Thymus (tissue), 11 donors: ENCODE measurements around the gene MYOM1. TPM values are rescaled to one million over a fixed set of nuclear protein-coding genes. Genes with fewer than 3 reads are reported as not detected.

Source experiments
- DNase-seq, 9 donors: peaks; one replicate each; pipeline ENCODE4 v3.0.0-alpha.2; 2013; ENCODE audit warnings: low spot score in 9 of 9, low read depth in 6 of 9, missing footprints in 1 of 9
- H3K27ac ChIP-seq, 2 donors: one replicate each; pipeline ENCODE4 v1.5.1; 2013; ENCODE audit warnings: control low read depth in 1 of 2, low read depth in 1 of 2, low read length in 1 of 2, mild to moderate bottlenecking in 1 of 2, moderate library complexity in 1 of 2
- H3K27me3 ChIP-seq, 2 donors: one replicate each; pipeline ENCODE4 v1.5.1; 2013; ENCODE audit warnings: low read length in 1 of 2; ENCODE audit not compliant: control insufficient read depth in 2 of 2, insufficient read depth in 1 of 2
- H3K36me3 ChIP-seq, 2 donors: one replicate each; pipeline ENCODE4 v1.5.1; 2013; ENCODE audit warnings: low read length in 1 of 2, mild to moderate bottlenecking in 1 of 2, moderate library complexity in 1 of 2; ENCODE audit not compliant: control insufficient read depth in 2 of 2, insufficient read depth in 2 of 2
- H3K4me1 ChIP-seq, 2 donors: one replicate each; pipeline ENCODE4 v1.5.1; 2013; ENCODE audit warnings: low read length in 2 of 2; ENCODE audit not compliant: control insufficient read depth in 2 of 2, insufficient read depth in 2 of 2
- H3K4me3 ChIP-seq, 2 donors: one replicate each; pipeline ENCODE4 v1.5.1; 2013; ENCODE audit warnings: low read length in 2 of 2, control low read depth in 1 of 2, mild to moderate bottlenecking in 1 of 2
- H3K9me3 ChIP-seq, 2 donors: one replicate each; pipeline ENCODE4 v1.5.1; 2013; ENCODE audit warnings: low read length in 1 of 2, mild to moderate bottlenecking in 1 of 2; ENCODE audit not compliant: control insufficient read depth in 2 of 2, insufficient read depth in 1 of 2
- WGBS: extraction: QIAGEN DNeasy Blood & Tissue Kit; methylation state at CpG from one replicate; pipeline ENCODE4 v1.1.7; 2013; 5-methylcytosine and 5-hydroxymethylcytosine counted together
- polyA plus RNA-seq: library from polyadenylated mRNA; stranded (reverse); fragments of 200-250 nt; gene quantifications from one replicate; pipeline ENCODE4 v1.2.3, GENCODE V29; 2013
- total RNA-seq: library from RNA; stranded (reverse); fragments of 120-200 nt; gene quantifications from one replicate; pipeline ENCODE4 v1.2.4, GENCODE V29; 2013
- donor health status: healthy.

The MYOM1 gene
- total and polyA plus RNA-seq, 2 donors: 1.1 to 3.3 TPM

DNA sequence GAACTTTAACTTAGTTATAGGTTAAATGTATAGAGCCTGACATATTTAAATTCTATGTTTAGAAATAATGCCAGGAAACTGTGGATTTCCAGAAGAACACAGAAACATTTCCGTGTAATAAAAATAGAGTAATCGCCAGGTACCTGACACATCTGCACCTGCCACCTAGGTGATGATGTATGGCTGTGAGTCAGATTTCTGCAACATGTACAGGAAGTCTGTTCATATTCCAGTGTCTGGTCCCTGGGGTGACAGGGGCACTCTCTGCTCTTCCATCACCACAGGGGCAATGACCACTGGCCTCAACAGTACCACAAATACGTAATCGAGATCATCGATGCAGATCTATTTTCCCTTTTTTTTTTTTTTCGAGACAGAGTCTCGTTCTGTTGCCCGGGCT is 105.7 kb downstream of the MYOM1 start:
- no peak overlapping the region for H3K4me3 ChIP-seq
- DNase-seq: no peak
- H3K27ac ChIP-seq: no peak overlapping the region
- H3K9me3 ChIP-seq: no peaks in the 10 kb centered on the region
- no peaks in the 10 kb centered on the region for H3K4me1 ChIP-seq
- no peaks in the 10 kb centered on the region for H3K27me3 ChIP-seq
- H3K36me3 ChIP-seq: no peaks in the 10 kb centered on the region
- 83% methylated on average over 8 of the region's 8 CpGs for WGBS

DNA sequence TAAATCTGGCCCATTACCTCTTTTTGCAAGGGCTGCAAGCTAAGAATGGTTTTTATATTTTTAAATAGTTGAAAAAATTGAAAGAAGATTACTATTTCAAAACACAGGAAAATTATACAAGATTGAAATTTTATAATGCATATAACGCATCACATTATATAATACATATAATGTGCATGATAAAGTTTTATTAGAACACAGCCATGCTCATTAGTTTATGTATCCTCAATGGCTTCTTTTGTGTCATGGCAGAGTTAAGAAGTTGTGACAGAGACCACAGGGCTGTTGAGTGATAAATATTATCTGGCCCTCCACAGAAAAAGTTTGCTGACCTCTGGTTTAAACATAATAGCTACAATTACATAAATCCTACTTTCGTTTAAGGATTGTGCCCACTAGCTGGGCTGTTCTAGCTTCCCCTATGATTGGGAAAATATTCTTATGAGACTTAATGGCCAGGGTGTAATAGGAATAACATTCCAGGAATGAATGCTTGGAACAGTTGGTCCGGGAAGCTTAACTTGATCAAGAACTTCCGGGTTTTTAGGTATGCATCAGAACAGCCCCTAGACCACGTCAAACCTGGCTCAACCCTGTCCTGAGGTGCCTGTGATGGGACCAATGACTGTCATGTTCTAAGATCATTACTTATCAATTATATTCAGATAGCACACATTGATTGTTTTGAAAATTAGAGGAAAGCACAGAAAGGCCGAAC is 108.1 kb downstream of the MYOM1 start:
- no peaks in the 10 kb centered on the region for H3K36me3 ChIP-seq
- no peaks in the 10 kb centered on the region for H3K9me3 ChIP-seq
- H3K4me1 ChIP-seq: no peaks in the 10 kb centered on the region
- H3K27ac ChIP-seq: no peak overlapping the region
- H3K4me3 ChIP-seq: no peak overlapping the region
- WGBS: 81% methylated on average over 6 of the region's 6 CpGs
- no peak for DNase-seq
- no peaks in the 10 kb centered on the region for H3K27me3 ChIP-seq

DNA sequence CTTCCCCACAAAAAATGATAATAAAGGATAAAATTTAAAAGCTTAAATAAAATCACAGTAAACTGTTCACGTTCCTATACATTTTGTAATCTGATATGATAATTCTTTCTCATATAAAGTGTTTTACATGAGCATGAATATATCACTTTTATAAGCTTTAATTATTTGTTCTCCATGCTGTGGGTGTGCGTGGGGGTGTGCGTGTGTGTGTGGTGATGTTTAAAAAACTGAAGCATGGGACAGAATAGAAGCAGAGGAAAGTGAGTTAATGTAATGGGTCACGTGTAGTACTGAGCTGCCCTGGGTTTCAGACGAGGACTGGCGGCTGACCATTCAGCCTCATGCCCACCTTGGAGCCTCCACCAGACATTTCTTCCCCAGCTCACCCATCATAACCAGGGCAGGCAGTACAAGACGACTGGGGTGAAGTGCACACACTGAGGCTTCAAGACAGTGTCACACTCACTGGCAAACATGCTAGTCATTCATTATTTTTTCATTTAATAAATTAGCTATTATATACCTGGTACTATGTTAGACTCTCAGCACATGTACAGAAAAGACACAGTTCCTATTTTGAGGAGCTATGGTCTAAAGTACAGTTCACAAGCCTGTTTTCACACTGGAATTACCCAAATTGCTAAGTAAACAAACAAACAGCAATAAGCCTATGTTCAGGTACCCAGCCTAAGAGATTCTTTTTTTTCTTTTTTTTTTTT is 109.6 kb downstream of the MYOM1 start:
- 97% methylated on average over 7 of the region's 7 CpGs for WGBS

DNA sequence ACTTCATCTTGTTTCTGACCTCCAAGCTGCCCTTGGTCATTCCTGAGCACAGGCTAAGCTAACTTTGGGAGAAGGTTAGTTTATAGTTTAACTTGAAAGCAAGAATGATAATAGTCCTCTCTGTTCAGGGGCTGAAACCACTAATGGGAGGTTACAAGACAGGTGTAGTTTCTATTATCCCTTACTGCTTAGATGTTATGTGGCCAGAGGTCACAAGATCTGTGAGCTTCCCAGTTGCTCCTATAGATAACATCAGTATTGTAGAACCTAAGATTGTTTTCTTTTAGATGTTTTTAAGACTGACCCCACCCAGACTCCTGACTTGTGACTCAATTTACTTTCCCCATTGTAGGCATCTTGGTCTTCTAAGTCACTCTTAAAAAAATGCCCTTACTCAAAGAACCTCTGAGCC is 112.0 kb downstream of the MYOM1 start:
- no peak overlapping the region for H3K4me3 ChIP-seq
- H3K36me3 ChIP-seq: no peaks in the 10 kb centered on the region
- DNase-seq: no peak
- no peak overlapping the region for H3K27ac ChIP-seq
- no peaks in the 10 kb centered on the region for H3K4me1 ChIP-seq
- no peaks in the 10 kb centered on the region for H3K27me3 ChIP-seq
- H3K9me3 ChIP-seq: no peaks in the 10 kb centered on the region

More for the DNA sequence above, 109.6 kb downstream of the MYOM1 start:
- no peaks in the 10 kb centered on the region for H3K36me3 ChIP-seq
- no peaks in the 10 kb centered on the region for H3K9me3 ChIP-seq
- H3K27ac ChIP-seq: no peak overlapping the region
- no peaks in the 10 kb centered on the region for H3K27me3 ChIP-seq
- H3K4me1 ChIP-seq: no peaks in the 10 kb centered on the region
- H3K4me3 ChIP-seq: no peak overlapping the region
- DNase-seq: no peak

DNA sequence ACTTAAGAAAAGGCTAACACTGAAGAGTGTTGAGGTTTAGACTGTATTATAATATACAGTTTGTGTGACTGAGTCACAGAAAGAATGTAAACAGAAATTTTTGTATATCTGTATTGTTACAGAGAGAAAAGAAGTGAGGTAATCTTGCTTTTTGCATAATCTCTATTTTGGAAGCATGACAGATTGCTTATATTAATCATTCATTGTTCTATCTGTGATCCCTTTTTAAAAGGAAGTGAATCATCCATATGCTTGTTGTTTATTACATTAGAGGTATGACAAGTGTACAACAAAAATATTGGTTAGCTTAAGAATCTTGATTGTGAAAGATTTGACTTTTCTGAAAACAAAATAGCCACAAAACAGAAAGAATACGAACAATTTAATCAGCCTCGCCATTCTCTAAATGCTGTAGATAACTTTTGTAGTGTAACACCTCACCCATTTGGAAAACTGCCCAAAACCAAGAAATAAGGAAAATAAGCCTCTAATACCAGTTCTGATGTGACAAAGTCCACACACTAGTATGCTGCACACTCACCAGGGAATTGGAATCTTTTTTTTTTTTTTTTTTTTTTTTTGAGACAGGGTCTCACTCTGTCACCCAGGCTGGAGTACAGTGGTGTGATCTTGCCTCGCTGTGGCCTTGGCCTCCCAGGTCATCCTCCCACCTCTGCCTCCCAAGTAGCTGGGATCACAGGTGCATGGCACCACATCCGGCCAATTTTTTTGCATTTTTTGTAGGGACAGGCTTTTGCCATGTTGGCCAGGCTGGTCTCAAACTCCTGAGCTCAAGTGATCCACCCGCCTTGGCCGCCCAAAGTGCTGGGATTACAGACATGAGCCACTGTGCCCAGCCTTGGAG is 115.3 kb downstream of the MYOM1 start:
- Histone ChIP-seq H3K27me3 (no peaks in the 10 kb centered on the region), H3K4me3 (no peak overlapping the region), H3K4me1 (no peaks in the 10 kb centered on the region), H3K9me3 (no peaks in the 10 kb centered on the region), H3K36me3 (no peaks in the 10 kb centered on the region), H3K27ac (no peak overlapping the region)
- no peak for DNase-seq
- WGBS: 97% methylated on average over 6 of the region's 6 CpGs

DNA sequence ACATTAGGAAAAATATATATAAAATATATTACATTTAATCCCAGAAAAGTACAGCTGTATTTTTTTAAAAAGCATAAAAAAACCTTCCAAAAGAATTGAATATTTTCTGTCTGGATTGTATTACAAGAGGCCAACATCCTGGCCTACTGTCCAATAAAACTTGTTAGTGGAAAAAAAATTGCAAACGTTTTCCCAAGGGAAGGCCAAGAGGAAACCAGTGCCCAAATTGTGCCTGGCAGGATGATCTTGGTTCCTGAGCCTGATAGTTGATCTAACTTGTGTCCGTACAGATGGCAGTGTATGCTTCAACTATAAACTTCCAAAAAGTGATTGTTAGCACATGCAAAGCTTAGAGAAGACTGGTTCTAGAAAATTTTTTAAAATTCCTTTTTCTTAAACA is 116.2 kb downstream of the MYOM1 start:
- 89% methylated on average over 2 of the region's 2 CpGs for WGBS
- no peaks in the 10 kb centered on the region for H3K36me3 ChIP-seq
- no peak overlapping the region for H3K27ac ChIP-seq
- H3K27me3 ChIP-seq: no peaks in the 10 kb centered on the region
- no peaks in the 10 kb centered on the region for H3K4me1 ChIP-seq
- H3K4me3 ChIP-seq: no peak overlapping the region
- DNase-seq: no peak
- H3K9me3 ChIP-seq: no peaks in the 10 kb centered on the region

DNA sequence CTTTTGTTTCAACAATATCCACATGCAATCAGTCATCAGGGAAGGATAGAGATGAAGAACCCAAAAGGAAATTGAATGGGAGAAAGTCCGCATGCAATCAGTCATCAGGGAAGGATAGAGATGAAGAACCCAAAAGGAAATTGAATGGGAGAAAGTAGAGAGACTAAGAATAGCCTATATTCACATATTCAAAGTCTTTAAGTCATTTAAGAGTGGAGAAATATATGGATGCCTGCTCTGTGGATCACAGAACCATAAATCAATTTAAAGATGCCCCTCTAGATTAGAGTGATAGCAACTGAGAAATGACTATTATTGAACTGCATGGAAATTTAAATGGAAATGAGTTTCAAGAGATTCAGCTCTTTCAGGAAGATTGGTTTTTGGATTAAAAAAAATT is 116.8 kb downstream of the MYOM1 start:
- DNase-seq: no peak
- Histone ChIP-seq H3K27me3 (no peaks in the 10 kb centered on the region), H3K36me3 (no peaks in the 10 kb centered on the region), H3K27ac (no peak overlapping the region), H3K4me1 (peaks cover 0 to under 1% of the 10 kb centered on the region in 2 donors), H3K4me3 (no peak overlapping the region), H3K9me3 (no peaks in the 10 kb centered on the region)
- WGBS: 100% methylated on average over 1 of the region's 1 CpG

DNA sequence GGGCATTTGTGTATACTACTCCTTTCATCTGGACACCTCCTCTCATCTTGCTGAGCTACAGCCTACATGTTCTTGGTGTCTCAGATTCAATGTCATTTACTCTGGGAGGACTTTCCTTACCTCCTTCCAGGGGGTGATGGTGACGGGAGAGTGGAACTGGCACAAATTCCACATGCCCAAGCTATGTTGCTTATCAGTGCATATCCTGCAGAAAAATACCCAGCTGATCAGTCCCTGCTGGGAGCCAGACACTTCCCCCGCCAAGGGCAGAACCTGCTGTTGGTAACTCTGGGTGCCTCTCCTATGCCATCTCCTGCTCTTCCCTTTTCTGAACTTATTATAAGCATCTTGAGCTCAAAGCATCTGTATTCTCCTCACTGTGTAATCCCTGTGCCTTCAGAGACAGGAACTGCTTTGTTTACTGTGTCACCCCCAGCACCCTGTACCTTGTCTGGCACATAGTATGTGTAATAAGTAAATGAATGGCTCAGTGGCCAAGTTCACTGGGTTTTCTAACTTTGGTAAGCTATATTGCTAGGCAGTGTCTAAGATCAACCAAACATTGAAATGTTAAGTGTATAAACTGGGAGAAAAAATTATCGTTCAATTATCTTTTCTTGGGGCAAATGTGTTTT is 119.2 kb downstream of the MYOM1 start:
- no peak overlapping the region for H3K4me3 ChIP-seq
- H3K36me3 ChIP-seq: no peaks in the 10 kb centered on the region
- no peaks in the 10 kb centered on the region for H3K9me3 ChIP-seq
- peaks cover 12 to 16% of the 10 kb centered on the region in 2 donors for H3K4me1 ChIP-seq
- no peaks in the 10 kb centered on the region for H3K27me3 ChIP-seq
- H3K27ac ChIP-seq: no peak overlapping the region
- DNase-seq: no peak
- WGBS: 99% methylated on average over 3 of the region's 3 CpGs
